Endothelial cell of umbilical vein (primary cell): ENCODE data around the gene BOLL. TPM values are rescaled to one million over a fixed set of nuclear protein-coding genes. Genes with fewer than 3 reads are reported as not detected.

Experiments used
- BruUV-seq: library from RNA; stranded (reverse); fragments of 400-500 nt; replicated peaks from 2 replicates; lab custom pipeline; 2021; lab: Mats Ljungman, UMichigan
- CTCF ChIA-PET: fragments of 300-600, 350-600 bp; sonication (Branson Sonifier 250); formaldehyde crosslinking; loops from one replicate; lab custom pipeline; 2021; ENCODE audit warnings: antibody characterized with exemption, inconsistent platforms; lab: Charles Lee
- POLR2A ChIA-PET: fragments of 300-600, 350-600 bp; sonication (Branson Sonifier 250); formaldehyde crosslinking; loops from one replicate; lab custom pipeline; 2021; ENCODE audit warnings: antibody characterized with exemption, inconsistent platforms; lab: Charles Lee
- DNase-seq: peaks from one replicate; pipeline ENCODE4 v3.0.0-alpha.2; 2011; ENCODE audit warnings: low read depth, low spot score
- FAIRE-seq: peaks from 2 replicates; lab custom pipeline; 2011; peaks lifted over from hg19 to GRCh38; lab: Jason Lieb, UNC
- H2AFZ ChIP-seq: 2 replicates; pipeline ENCODE4 v1.6.0; 2012; ENCODE audit warnings: low read depth, low read length, control low read depth, inconsistent platforms
- H3K27ac ChIP-seq: 2 replicates; pipeline ENCODE4 v1.5.1; 2011; ENCODE audit warnings: low read depth, mild to moderate bottlenecking, control low read depth, low read length, moderate library complexity; ENCODE audit not compliant: insufficient read depth
- H3K27me3 ChIP-seq, 2 experiments: 2 replicates each; pipeline versions ENCODE4 v1.6.0 to v1.6.1; 2011; ENCODE audit warnings: low read length in 2 of 2, mixed read lengths in 1 of 2; ENCODE audit not compliant: control insufficient read depth in 2 of 2, insufficient read depth in 2 of 2
- H3K36me3 ChIP-seq, 2 experiments: 2 replicates in 1 of 2; 3 replicates in 1 of 2; pipeline ENCODE4 v1.5.1; 2011; ENCODE audit warnings: low read length in 2 of 2, mild to moderate bottlenecking in 1 of 2, moderate library complexity in 1 of 2; ENCODE audit not compliant: control insufficient read depth in 2 of 2, insufficient read depth in 2 of 2; ENCODE audit errors: extremely low read depth in 1 of 2
- H3K4me1 ChIP-seq: 3 replicates; pipeline ENCODE4 v1.5.1; 2011; ENCODE audit warnings: mild to moderate bottlenecking, low read length; ENCODE audit not compliant: control insufficient read depth, insufficient read depth; ENCODE audit errors: extremely low read depth
- H3K4me2 ChIP-seq: 2 replicates; pipeline ENCODE4 v1.6.1; 2011; ENCODE audit warnings: low read length, control low read depth, mixed read lengths; ENCODE audit not compliant: insufficient read depth
- H3K4me3 ChIP-seq, 3 experiments: fragments of 200-600 bp in 1 of 3; sonication (generic), shearing (Covaris generic) in 1 of 3; replicated peaks in 1 of 3; 2 replicates each; pipeline ENCODE4 v1.5.1; 2011 to 2016; ENCODE audit warnings: control low read depth in 3 of 3, low read length in 3 of 3, mild to moderate bottlenecking in 2 of 3, inconsistent platforms in 1 of 3, low read depth in 1 of 3, moderate library complexity in 1 of 3; ENCODE audit not compliant: insufficient read depth in 1 of 3
- H3K79me2 ChIP-seq: 2 replicates; pipeline ENCODE4 v1.6.0; 2012; ENCODE audit warnings: low read length, inconsistent platforms; ENCODE audit not compliant: control insufficient read depth, insufficient read depth
- H3K9ac ChIP-seq: replicated peaks from 2 replicates; pipeline ENCODE3; 2011; ENCODE audit warnings: low read length, control low read depth; ENCODE audit not compliant: insufficient read depth; ENCODE audit errors: extremely low read depth
- H3K9me1 ChIP-seq: replicated peaks from 3 replicates; pipeline ENCODE4 v1.6.0; 2011; ENCODE audit warnings: mild to moderate bottlenecking, low read length; ENCODE audit not compliant: control insufficient read depth, insufficient read depth; ENCODE audit errors: extremely low read depth
- H3K9me3 ChIP-seq: replicated peaks from 2 replicates; pipeline ENCODE4 v1.5.1; 2012; ENCODE audit warnings: low read length, inconsistent platforms; ENCODE audit not compliant: control insufficient read depth, insufficient read depth
- H4K20me1 ChIP-seq: replicated peaks from 2 replicates; pipeline ENCODE3; 2011; ENCODE audit warnings: mild to moderate bottlenecking, low read length; ENCODE audit not compliant: control insufficient read depth, insufficient read depth; ENCODE audit errors: extremely low read depth
- CTCF ChIP-seq, 2 donors: IDR thresholded peaks; 1 replicate in 1 of 2; 2 replicates in 1 of 2; pipeline ENCODE4 v1.5.1; 2011; ENCODE audit warnings: low read length in 2 of 2, mild to moderate bottlenecking in 2 of 2, moderate library complexity in 2 of 2, control low read depth in 1 of 2, inconsistent platforms in 1 of 2, low read depth in 1 of 2; ENCODE audit not compliant: insufficient read depth in 1 of 2; ENCODE audit errors: extremely low read depth in 1 of 2
- EZH2 ChIP-seq: IDR thresholded peaks from 2 replicates; pipeline ENCODE4 v1.6.1; 2012; ENCODE audit warnings: borderline replicate concordance, low read depth, mild to moderate bottlenecking, moderate library complexity, low read length, inconsistent platforms; ENCODE audit not compliant: severe bottlenecking
- FOS ChIP-seq: IDR thresholded peaks from 2 replicates; pipeline ENCODE4 v1.6.1; 2011; ENCODE audit warnings: mild to moderate bottlenecking, low read length, moderate library complexity, borderline replicate concordance; ENCODE audit not compliant: insufficient read depth
- GATA2 ChIP-seq: IDR thresholded peaks from 2 replicates; pipeline ENCODE4 v1.7.0; 2011; ENCODE audit warnings: low read depth, mild to moderate bottlenecking, moderate library complexity, mixed read lengths, low read length; ENCODE audit not compliant: insufficient read length, insufficient read depth
- JUN ChIP-seq: IDR thresholded peaks from 2 replicates; pipeline ENCODE4 v1.6.1; 2011; ENCODE audit warnings: borderline replicate concordance, low read depth; ENCODE audit not compliant: insufficient read length, insufficient read depth
- MAX ChIP-seq: IDR thresholded peaks from 2 replicates; pipeline ENCODE4 v1.6.1; 2011; ENCODE audit not compliant: insufficient read depth, insufficient read length
- MYC ChIP-seq: IDR thresholded peaks from one replicate; pipeline ENCODE4 v1.6.1; 2011; ENCODE audit warnings: mild to moderate bottlenecking, low read depth, low read length
- POLR2A ChIP-seq: IDR thresholded peaks from 2 replicates; pipeline ENCODE4 v1.6.1; 2012; ENCODE audit warnings: low read depth, mild to moderate bottlenecking, control low read depth, low read length
- POLR2AphosphoS5 ChIP-seq: IDR thresholded peaks from 2 replicates; pipeline ENCODE4 v1.6.1; 2012; ENCODE audit warnings: low read depth, mild to moderate bottlenecking, control low read depth, low read length, moderate library complexity; ENCODE audit not compliant: insufficient read depth
- dilution Hi-C: fragments of 300-500 bp; cut with MboI; formaldehyde crosslinking; loops from one replicate; pipeline ENCODE4 v1.15.0; 2019; ENCODE audit warnings: low sequenced_read_pairs; ENCODE audit not compliant: extremely low pct_ligation_motif_present
- intact Hi-C: fragments of 100-400 bp; cut with micrococcal nuclease; formaldehyde crosslinking; loops from one replicate; pipeline ENCODE4 v1.10.0; 2022
- polyA plus RNA-seq, 4 experiments: library from polyadenylated mRNA; depleted of rRNA in 3 of 4; stranded (reverse) in 3 of 4; unstranded in 1 of 4; fragments of >200 nt; gene quantifications; 2 replicates each; pipeline versions ENCODE4 v1.2.1 to v1.2.3, GENCODE V29; 2011 to 2012; ENCODE audit warnings: missing spikeins in 1 of 4
- total RNA-seq: library from RNA; stranded (reverse); gene quantifications from 2 replicates; pipeline ENCODE4 v1.2.3, GENCODE V29; 2021

Gene BOLL
- total and polyA plus RNA-seq, 2 donors (not counting 3 experiments of a cell fraction or from before 2014, with no cell fraction given) = not detected

- DNase-seq (no peak), FAIRE-seq (no peak)
- Histone ChIP-seq H3K36me3 (no peaks in the 10 kb centered on the region), H3K9me3 (no peaks in the 10 kb centered on the region), H3K4me2 (no peak overlapping the region), H3K27ac (no peak overlapping the region), H4K20me1 (no peaks in the 10 kb centered on the region), H3K27me3 (no peaks in the 10 kb centered on the region), H3K4me3 (no peak overlapping the region), H3K9me1 (no peaks in the 10 kb centered on the region), H3K79me2 (no peaks in the 10 kb centered on the region), H3K9ac (no peak overlapping the region), H2AFZ (no peak overlapping the region), H3K4me1 (no peaks in the 10 kb centered on the region)
- TF ChIP-seq EZH2 = no peak
- TF ChIP-seq POLR2A = no peak
- no peak for TF ChIP-seq FOS
- no peak for TF ChIP-seq MAX
- TF ChIP-seq MYC = no peak
- no peak for TF ChIP-seq CTCF (IDR thresholded peaks at IDR 0.05; ENCODE audit: extremely low read depth in 1 of 2, insufficient read depth in 1 of 2, low read depth in 1 of 2, low read length in 2 of 2)
- TF ChIP-seq JUN = no peak
- no peak for TF ChIP-seq GATA2
- TF ChIP-seq POLR2AphosphoS5 = no peak
- BruUV-seq = no TSS peak
- intact Hi-C loops (no loop called here), dilution Hi-C loops (no loop called here)
- CTCF ChIA-PET = no interaction called here
- POLR2A ChIA-PET = no interaction called here
These were observed 67.3 kb downstream of the BOLL start for GRCh38 chr2:197717863-197718262.
